Activated CD4-positive, alpha-beta T cell treated with anti-CD3 and anti-CD28 coated beads, Interleukin-2, amount 10 ng/mL, durations not matched to agents 7 days and 5 days (primary cell): Measurements from ENCODE around the gene FAR1. TPM values are rescaled to one million over a fixed set of nuclear protein-coding genes. Genes with fewer than 3 reads are reported as not detected.

Experiments
- CTCF ChIA-PET: fragments of 350-600 bp; sonication (Branson Sonifier 250); formaldehyde crosslinking; loops from one replicate; lab custom pipeline; 2021; ENCODE audit warnings: antibody characterized with exemption; lab: Charles Lee
- POLR2A ChIA-PET: fragments of 350-600 bp; sonication (Branson Sonifier 250); formaldehyde crosslinking; loops from one replicate; lab custom pipeline; 2021; ENCODE audit warnings: antibody characterized with exemption; lab: Charles Lee
- DNase-seq: peaks from one replicate; pipeline ENCODE4 v3.0.0-alpha.2; 2020
- H3K27ac Mint-ChIP-seq: one replicate; pipeline ENCODE4 v1.8.0; 2021; ENCODE audit warnings: mild to moderate bottlenecking, moderate library complexity, mixed read lengths
- H3K27me3 Mint-ChIP-seq: one replicate; pipeline ENCODE4 v1.8.0; 2021; ENCODE audit warnings: mixed read lengths
- H3K36me3 Mint-ChIP-seq: one replicate; pipeline ENCODE4 v1.8.0; 2021; ENCODE audit warnings: low read depth, mixed read lengths
- H3K4me1 Mint-ChIP-seq: one replicate; pipeline ENCODE4 v1.8.0; 2021; ENCODE audit warnings: mixed read lengths
- H3K4me3 Mint-ChIP-seq: one replicate; pipeline ENCODE4 v1.8.0; 2021; ENCODE audit warnings: mild to moderate bottlenecking, moderate library complexity, mixed read lengths
- H3K9me3 Mint-ChIP-seq: one replicate; pipeline ENCODE4 v1.8.0; 2021; ENCODE audit warnings: mixed read lengths
- total RNA-seq, 2 experiments: library from RNA; stranded (reverse); gene quantifications; one replicate each; pipeline ENCODE4 v1.2.3, GENCODE V29; 2021

The FAR1 gene
- total RNA-seq, 2 experiments from 2014 or later, result 56.0 to 57.2 TPM

DNA sequence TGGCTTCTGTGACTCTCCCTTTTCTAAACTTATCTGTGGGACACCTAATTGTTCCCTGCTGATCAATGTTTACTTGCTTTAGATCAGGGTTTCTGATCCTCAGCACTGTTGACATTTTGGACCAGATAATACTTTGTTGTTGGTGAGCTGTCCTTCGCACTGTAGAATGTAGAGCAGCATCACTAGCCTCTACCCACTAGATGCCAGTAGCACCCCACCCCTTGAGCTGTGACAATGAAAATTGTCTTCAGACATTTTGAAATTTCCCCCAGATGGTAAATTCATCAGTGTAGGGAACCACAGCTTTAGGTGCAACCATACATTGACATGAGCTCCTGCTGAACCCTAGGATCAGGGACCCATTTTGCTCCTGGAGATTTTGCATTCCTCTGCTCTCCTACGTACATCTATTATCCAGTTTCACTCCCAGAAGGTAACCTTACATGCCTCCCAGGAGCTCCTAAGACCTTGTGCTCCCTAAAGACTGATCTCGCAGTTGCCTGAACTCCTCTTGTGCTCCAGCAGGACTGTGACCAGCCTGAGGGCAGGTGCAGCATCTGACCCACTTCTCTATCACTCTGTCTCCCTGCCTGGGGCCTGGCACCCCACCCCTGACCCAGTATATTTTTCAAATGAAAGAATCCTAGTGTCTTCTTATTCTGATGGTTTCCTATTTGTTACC is 107.8 kb downstream of the FAR1 start:
- Mint-ChIP-seq H3K27ac (peak overlapping the region; percentile 33), H3K36me3 (no peaks in the 10 kb centered on the region), H3K9me3 (no peaks in the 10 kb centered on the region), H3K27me3 (peaks cover 26% of the 10 kb centered on the region), H3K4me3 (no peak overlapping the region), H3K4me1 (peaks cover 14% of the 10 kb centered on the region)
- CTCF ChIA-PET, result interaction anchor here (0.6 kb wide), 1 partner anchor 671 kb away, joined by 3 read pairs; no protein-coding TSS in a partner anchor
- POLR2A ChIA-PET, result interaction anchor here (0.5 kb wide), 1 partner anchor 1325 kb away, joined by 4 read pairs; no protein-coding TSS in a partner anchor
- peak; percentile 54 for DNase-seq

DNA sequence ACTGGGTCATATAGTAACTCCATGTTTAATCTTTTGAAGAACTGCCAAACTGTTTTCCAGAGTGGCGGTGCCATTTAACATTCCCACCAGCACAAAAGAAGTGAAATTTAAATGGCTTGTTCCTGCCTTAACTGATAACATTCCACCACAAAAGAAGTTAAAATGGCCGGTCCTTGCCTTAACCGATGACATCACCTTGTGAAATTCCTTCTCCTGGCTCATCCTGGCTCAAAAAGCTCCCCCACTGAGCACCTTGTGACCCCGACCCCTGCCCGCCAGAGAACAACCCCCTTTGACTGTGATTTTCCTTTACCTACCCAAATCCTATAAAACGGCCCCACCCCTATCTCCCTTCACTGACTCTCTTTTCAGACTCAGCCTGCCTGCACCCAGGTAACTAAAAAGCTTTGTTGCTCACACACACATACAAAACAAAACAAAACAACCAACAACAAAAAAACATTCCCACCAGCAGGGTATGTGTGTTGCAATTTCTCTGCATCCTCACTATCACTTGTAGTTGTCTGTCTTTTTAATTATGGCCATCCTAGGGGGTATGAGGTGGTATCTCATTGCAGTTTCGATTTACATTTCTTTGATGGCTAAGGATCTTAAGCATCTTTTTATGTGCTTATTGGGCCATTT is 109.0 kb downstream of the FAR1 start:
- Mint-ChIP-seq H3K4me1 (peaks cover 13% of the 10 kb centered on the region), H3K9me3 (no peaks in the 10 kb centered on the region), H3K36me3 (no peaks in the 10 kb centered on the region), H3K4me3 (no peak overlapping the region), H3K27ac (no peak overlapping the region), H3K27me3 (peaks cover 26% of the 10 kb centered on the region)
- ChIA-PET POLR2A (no interaction called here), CTCF (interaction anchor here (0.6 kb wide), 1 partner anchor 669 kb away, joined by 3 read pairs; no protein-coding TSS in a partner anchor)
- no peak for DNase-seq

DNA sequence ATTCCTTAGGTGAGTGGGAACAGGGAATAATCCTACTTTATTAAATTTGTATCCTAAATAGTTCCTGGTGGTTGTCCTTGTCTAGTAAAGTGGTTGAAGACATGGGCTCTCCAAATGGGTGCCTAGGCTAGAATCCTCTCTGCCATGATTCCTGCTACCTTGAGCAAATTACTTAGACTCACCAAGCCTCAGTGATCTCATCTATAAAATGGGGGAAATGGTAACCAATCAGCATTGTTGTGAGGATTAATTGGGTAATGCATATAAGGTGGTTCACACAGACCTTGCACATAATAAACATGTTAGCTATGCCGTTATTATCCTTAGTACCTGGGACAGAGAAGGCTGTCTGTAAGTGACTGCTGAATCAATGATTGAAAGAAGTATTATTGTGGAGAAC is 109.9 kb downstream of the FAR1 start:
- Mint-ChIP-seq H3K4me1 (peaks cover 10% of the 10 kb centered on the region), H3K36me3 (no peaks in the 10 kb centered on the region), H3K27me3 (peaks cover 26% of the 10 kb centered on the region), H3K27ac (no peak overlapping the region), H3K9me3 (no peaks in the 10 kb centered on the region), H3K4me3 (no peak overlapping the region)
- DNase-seq, result no peak
- CTCF ChIA-PET, result no interaction called here
- POLR2A ChIA-PET, result no interaction called here

DNA sequence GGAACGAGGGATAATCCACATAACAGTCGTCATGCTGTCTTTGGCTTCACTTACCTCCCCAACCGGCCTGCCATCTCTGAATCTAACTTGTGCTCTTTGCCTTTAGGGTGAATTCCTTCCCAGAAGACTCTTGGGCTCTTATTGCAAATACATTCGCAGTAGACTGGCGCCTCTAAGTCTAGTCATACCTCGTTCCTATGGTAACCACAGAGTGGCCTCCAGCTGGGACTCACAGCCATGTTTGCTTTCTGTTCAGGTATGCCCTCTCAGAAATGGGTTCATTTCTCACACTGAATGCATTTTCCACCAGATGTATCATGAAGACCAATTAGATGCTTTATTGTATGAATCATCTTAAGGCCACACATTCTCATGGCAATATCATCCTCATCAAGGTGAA is 112.7 kb downstream of the FAR1 start:
- H3K27me3 Mint-ChIP-seq, result peaks cover 23% of the 10 kb centered on the region
- DNase-seq, result no peak
- no peaks in the 10 kb centered on the region for H3K9me3 Mint-ChIP-seq
- H3K36me3 Mint-ChIP-seq, result no peaks in the 10 kb centered on the region
- ChIA-PET POLR2A (no interaction called here), CTCF (no interaction called here)
- no peak overlapping the region for H3K4me3 Mint-ChIP-seq
- H3K27ac Mint-ChIP-seq, result no peak overlapping the region
- H3K4me1 Mint-ChIP-seq, result peaks cover 5% of the 10 kb centered on the region

Other genes starting within 250 kb of the FAR1 start
- 10 to 100 TPM; 25.7 to 31.3 TPM for gene BTBD10, start 205.4 kb upstream of the FAR1 start, total RNA-seq
- gene PTH, start 172.7 kb upstream of the FAR1 start, total RNA-seq, result not detected